Thyroid gland (tissue), 4 donors: ENCODE measurements around the gene EXTL2. TPM values are rescaled to one million over a fixed set of nuclear protein-coding genes. Genes with fewer than 3 reads are reported as not detected.

ENCODE experiments used
- DNase-seq, 2 donors: peaks; one replicate each; pipeline ENCODE4 v3.0.0-alpha.2; 2019
- H3K27ac ChIP-seq, 3 donors: fragments of 200-600 bp; sonication (generic); 1 replicate in 2 of 3; 2 replicates in 1 of 3; pipeline ENCODE4 v1.5.1; 2016 to 2019; ENCODE audit warnings: mild to moderate bottlenecking in 1 of 3, moderate library complexity in 1 of 3
- H3K27me3 ChIP-seq: fragments of 200-600 bp; sonication (generic); one replicate; pipeline ENCODE4 v1.5.1; 2019
- H3K36me3 ChIP-seq, 2 donors: fragments of 200-600 bp; sonication (generic); one replicate each; pipeline ENCODE4 v1.5.1; 2016 to 2019
- H3K4me1 ChIP-seq, 2 donors: fragments of 200-600 bp; sonication (generic); one replicate each; pipeline ENCODE4 v1.5.1; 2017 to 2019
- H3K4me3 ChIP-seq, 3 donors: fragments of 200-600 bp; sonication (generic); replicated peaks in 1 of 3; 1 replicate in 2 of 3; 2 replicates in 1 of 3; pipeline ENCODE4 v1.5.1; 2016; ENCODE audit warnings: mild to moderate bottlenecking in 1 of 3
- H3K9me3 ChIP-seq: fragments of 200-600 bp; sonication (generic); one replicate; pipeline ENCODE4 v1.5.1; 2017
- CTCF ChIP-seq, 6 experiments: fragments of 200-600 bp in 3 of 6; fragments of 450-650 bp in 3 of 6; sonication (generic) in 3 of 6; IDR thresholded peaks; one replicate each; pipeline ENCODE4 v1.5.1; 2016 to 2019; ENCODE audit warnings: antibody characterized with exemption in 6 of 6, mild to moderate bottlenecking in 2 of 6, inconsistent platforms in 1 of 6, moderate library complexity in 1 of 6
- POLR2A ChIP-seq, 2 donors: fragments of 450-650 bp; IDR thresholded peaks; one replicate each; pipeline ENCODE4 v1.6.1; 2017; ENCODE audit warnings: antibody characterized with exemption in 2 of 2, mild to moderate bottlenecking in 2 of 2, moderate library complexity in 1 of 2
- WGBS, 2 donors: methylation state at CpG; one replicate each; pipeline ENCODE4 v1.1.5; 2017; 5-methylcytosine and 5-hydroxymethylcytosine counted together
- intact Hi-C: fragments of 100-400 bp; cut with DNase I; formaldehyde crosslinking; loops from one replicate; pipeline ENCODE4 v1.15.1; 2023
- total RNA-seq, 4 donors: library from RNA; depleted of rRNA; stranded (reverse); fragments of >200 nt; gene quantifications; one replicate each; pipeline ENCODE4 v1.2.3, GENCODE V29; 2016

Gene EXTL2, protein sequence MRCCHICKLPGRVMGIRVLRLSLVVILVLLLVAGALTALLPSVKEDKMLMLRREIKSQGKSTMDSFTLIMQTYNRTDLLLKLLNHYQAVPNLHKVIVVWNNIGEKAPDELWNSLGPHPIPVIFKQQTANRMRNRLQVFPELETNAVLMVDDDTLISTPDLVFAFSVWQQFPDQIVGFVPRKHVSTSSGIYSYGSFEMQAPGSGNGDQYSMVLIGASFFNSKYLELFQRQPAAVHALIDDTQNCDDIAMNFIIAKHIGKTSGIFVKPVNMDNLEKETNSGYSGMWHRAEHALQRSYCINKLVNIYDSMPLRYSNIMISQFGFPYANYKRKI
- 10 to 100 TPM; 13.9 to 17.4 (median 17.2) TPM for total RNA-seq

GRCh38 chr1:100894603-100895539 is at the start of gene EXTL2:
Gene EXTL2 (minus strand): TSS chr1:100894842. CDS start chr1:100888757, 6,085 bp downstream.
- Histone ChIP-seq H3K4me1 (peaks cover 15 to 16% of the 10 kb centered on the region in 2 donors), H3K27ac (peak within 1 kb of the TSS; percentile 88 to 99 (median 93)), H3K27me3 (no peaks in the 10 kb centered on the region), H3K9me3 (no peaks in the 10 kb centered on the region), H3K36me3 (peaks cover 0 to 5% of the 10 kb centered on the region in 2 donors), H3K4me3 (peak within 1 kb of the TSS; percentile 48 to 99 (median 55))
- TF ChIP-seq CTCF (IDR thresholded peaks at IDR 0.05) (no peak), POLR2A (IDR thresholded peaks at IDR 0.05) (peak in 1 of 2 donors; percentile 69)
- 0 to 1% methylated on average over 43 to 47 of the region's 47 CpGs for WGBS, 2 donors
- intact Hi-C loops: no loop called here
- peak; percentile 96 for DNase-seq

DNA sequence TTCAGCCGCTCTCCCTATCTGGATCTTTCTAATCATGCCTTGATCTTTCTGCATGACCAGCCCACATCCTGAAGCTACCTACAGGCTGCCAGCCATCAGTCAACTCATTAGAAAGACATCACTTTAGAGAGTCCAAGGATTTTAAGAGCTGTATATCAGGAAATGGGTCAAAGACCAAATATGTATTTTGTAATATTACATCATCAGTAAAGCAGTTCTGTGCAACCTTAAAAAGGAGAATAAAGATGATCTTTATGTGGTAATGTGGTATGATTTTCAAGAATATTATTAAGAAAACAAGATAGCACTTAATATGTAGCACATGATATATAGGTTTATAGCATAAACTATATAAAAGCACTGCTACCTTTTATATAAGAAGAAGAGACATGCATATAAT is 48.9 kb upstream of the EXTL2 start:
- H3K4me1 ChIP-seq: no peaks in the 10 kb centered on the region
- no peak overlapping the region for H3K27ac ChIP-seq
- H3K27me3 ChIP-seq: no peaks in the 10 kb centered on the region
- 96 to 100% methylated on average over 1 of the region's 1 CpG for WGBS, 2 donors
- no peak overlapping the region for H3K4me3 ChIP-seq
- DNase-seq: no peak
- TF ChIP-seq POLR2A (IDR thresholded peaks at IDR 0.05): no peak
- no peak for TF ChIP-seq CTCF (IDR thresholded peaks at IDR 0.05)
- intact Hi-C loops: no loop called here
- no peaks in the 10 kb centered on the region for H3K9me3 ChIP-seq
- no peaks in the 10 kb centered on the region for H3K36me3 ChIP-seq

DNA sequence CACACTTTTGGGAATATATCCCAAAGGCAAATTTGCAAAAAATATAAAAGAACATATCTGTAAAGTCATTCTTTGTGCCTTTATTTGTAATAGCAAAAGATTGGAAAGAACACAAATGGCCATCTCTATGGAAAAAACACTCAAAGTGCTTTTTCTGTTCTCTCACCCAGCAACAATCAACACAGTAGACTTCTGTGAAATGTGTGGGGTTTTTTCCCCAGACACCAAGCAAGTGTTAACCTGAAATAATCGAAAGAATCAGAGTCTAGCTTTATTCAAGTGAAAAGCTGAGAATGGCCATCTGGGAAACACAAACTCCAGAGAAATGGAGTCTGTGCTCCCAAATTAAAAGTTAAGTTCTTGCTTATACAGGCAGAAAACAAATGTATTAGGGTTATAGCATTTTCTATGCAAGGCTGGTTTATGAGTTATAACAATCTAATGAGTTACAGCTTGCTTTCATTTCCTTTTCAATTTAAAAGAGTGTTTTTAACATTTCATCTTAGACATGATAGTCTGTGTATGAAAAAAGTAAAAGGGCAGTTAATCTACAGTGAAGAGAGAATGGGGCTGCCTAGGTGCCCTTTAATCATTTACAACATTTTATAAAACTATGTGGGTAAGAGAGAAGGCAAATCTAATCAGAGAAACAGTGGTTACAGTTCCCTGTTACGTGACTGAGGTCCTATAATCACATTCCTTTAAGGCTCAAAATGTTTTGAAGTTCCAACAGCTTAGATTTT is 47.8 kb upstream of the EXTL2 start:
- intact Hi-C loops: no loop called here
- Histone ChIP-seq H3K36me3 (no peaks in the 10 kb centered on the region), H3K9me3 (no peaks in the 10 kb centered on the region), H3K27ac (no peak overlapping the region), H3K27me3 (no peaks in the 10 kb centered on the region), H3K4me1 (no peaks in the 10 kb centered on the region), H3K4me3 (no peak overlapping the region)
- no peak for DNase-seq
- TF ChIP-seq CTCF (IDR thresholded peaks at IDR 0.05) (no peak), POLR2A (IDR thresholded peaks at IDR 0.05) (no peak)
- WGBS, 2 donors: 92 to 93% methylated on average over 2 of the region's 2 CpGs

GRCh38 chr1:100941580-100942216 is 47.1 kb upstream of the EXTL2 start:
- 96% methylated on average over 9 of the region's 9 CpGs for WGBS, 2 donors
- intact Hi-C loops: no loop called here

More at GRCh38 chr1:100941580-100942216, 47.1 kb upstream of the EXTL2 start:
- no peak for DNase-seq
- Histone ChIP-seq H3K27ac (no peak overlapping the region), H3K4me1 (no peaks in the 10 kb centered on the region), H3K9me3 (no peaks in the 10 kb centered on the region), H3K36me3 (no peaks in the 10 kb centered on the region), H3K4me3 (no peak overlapping the region), H3K27me3 (no peaks in the 10 kb centered on the region)
- TF ChIP-seq CTCF (IDR thresholded peaks at IDR 0.05) (no peak), POLR2A (IDR thresholded peaks at IDR 0.05) (no peak)
